GM18868 (cell line): ENCODE data around the gene CYB5R4.

Experiments used
- ATAC-seq: cut with Tn5 transposase; IDR thresholded peaks from one replicate; pipeline ENCODE4 v1.9.1; 2021; ENCODE audit warnings: mild to moderate bottlenecking, moderate library complexity; ENCODE audit not compliant: unreplicated experiment

Gene CYB5R4

GRCh38 chr6:83859410-83860358, at the start of gene CYB5R4:
Gene CYB5R4 (plus strand): TSS chr6:83859689. CDS start chr6:83859783, 94 bp downstream.
- ATAC-seq = peak; percentile 98

DNA sequence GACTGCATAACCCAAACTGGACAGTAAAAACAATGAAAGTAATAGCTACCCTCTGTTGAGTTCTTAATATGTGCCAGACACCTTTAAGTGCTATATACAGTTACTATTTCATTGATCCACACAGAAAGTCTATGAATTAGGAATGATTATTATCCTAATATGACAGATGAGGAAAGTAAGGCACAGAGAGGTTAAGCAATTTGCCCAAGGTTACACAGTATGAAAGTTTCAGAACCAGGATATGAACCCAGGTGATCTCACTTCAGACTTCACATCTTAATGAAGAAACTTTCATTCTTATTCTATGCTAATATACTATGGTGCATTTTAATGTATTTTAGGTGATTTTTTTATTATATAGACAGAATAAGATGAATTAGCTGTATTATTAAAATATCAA, 46.9 kb upstream of the CYB5R4 start:
- no peak for ATAC-seq

- no peak for ATAC-seq
Observed at GRCh38 chr6:83815631-83816272, 43.7 kb upstream of the CYB5R4 start.

GRCh38 chr6:83822629-83823169, 36.8 kb upstream of the CYB5R4 start:
- ATAC-seq = no peak

GRCh38 chr6:83824388-83824801, 35.1 kb upstream of the CYB5R4 start:
- no peak for ATAC-seq

DNA sequence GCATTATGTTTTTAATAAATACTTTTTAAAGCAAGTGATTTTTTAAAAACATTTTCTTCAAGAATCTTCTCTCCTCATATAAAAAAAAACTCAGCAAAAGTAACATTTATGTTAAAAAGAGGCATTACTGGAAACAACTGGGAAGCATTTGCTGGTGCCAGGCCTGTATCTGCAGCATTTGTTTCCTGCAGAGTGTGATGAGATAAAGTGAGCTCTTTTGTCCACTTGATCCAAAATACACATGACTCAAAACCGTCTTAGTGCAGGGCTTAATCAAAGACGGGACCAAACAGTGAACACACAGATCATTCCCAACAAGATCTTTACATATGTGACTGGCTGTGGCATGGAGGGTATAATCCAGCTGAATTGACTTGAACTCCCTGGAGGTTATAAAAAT, 34.7 kb upstream of the CYB5R4 start:
- ATAC-seq = no peak

GRCh38 chr6:83827050-83827449, 32.4 kb upstream of the CYB5R4 start:
- no peak for ATAC-seq

- ATAC-seq = no peak
Observed at GRCh38 chr6:83838727-83839126, 20.8 kb upstream of the CYB5R4 start.

- ATAC-seq = no peak
Observed at GRCh38 chr6:83844170-83844569, 15.3 kb upstream of the CYB5R4 start.

DNA sequence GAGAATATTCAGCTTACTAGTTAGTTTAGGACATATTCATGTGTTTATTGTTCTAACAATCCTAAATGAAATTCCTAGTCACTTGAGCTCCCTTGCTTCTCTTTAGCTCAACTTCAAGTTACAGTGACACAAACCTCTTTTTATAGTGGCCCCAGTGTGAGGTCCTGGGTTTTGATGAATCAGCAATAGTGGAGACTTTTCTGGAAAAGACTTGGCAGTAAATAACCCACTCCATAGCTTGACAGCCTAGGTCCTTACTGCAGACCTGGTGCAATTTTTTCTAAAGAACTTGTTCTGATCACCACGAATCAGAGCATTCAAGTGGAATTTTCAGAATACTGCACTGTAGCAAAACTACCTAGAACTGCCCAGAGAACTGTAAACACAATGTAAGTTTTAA, 13.2 kb upstream of the CYB5R4 start:
- ATAC-seq = no peak

DNA sequence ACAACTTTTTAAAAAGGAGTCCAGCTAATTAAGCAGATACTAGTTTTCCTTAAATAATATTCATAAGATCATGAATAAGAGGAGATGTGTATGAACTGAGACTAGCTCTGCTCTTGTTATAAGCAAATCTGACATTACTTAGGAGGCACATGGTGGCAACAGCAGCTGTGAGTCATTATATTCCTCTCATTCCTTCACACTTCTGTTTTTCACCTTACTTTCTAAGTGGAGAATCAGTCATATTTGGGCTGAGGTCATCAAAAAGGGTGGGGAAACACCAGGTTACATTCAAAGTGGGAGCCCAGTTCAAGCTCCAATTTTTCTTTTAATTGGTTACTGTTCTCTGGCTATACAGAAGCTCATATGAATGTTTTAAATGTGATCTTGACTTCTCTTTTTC, 12.3 kb upstream of the CYB5R4 start:
- ATAC-seq = peak; percentile 97

DNA sequence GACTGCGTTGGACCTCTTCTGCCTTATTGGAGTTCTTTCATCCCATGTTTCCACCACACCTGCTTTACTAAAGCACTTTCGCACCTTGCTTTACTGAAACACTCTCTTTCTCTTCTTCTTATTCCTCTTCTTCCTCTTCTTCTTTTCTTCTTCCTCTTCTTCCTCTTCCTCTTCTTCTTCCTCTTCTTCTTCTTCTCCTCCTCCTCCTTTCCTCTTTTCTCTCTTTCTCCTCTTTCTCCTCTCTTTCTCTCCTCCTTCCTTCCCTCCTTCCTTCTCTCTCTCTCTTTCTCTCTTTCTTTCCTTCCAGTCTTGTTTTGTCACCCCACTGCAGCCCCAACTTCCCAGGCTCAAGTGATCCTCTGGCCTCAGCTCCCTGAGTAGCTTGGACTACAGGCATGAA, 10.4 kb upstream of the CYB5R4 start:
- no peak for ATAC-seq

GRCh38 chr6:83849610-83850009, 9.9 kb upstream of the CYB5R4 start:
- no peak for ATAC-seq

DNA sequence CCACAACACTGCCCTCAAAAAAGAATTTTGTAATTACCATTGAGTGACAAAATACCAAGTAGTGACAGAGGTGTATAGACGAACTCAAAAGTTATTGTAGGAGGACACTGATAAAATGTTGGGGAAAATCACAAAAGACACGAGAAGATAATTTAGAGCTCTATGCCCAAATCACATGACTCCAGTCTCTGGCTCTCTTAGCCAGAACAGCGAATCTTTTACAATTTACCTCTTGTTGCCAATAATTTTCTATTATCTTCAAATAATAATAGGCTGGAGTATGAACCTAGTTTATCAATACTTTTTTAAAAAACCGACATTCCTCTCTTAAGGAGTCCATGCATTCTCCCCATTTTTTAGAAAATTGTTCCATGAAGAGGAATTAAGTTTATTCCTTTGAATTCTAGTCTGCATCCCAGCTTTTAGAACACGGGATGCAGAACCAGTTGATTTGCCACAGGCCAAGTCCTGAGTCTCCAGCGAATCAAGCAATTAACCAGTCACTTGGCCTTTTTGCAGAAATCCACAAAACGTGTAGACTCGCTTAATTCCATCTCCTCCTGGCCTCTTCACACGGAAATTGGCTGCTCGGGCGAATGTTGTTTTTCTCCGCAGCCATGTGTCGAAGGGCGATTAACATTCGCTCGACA, 6.8 kb upstream of the CYB5R4 start:
- ATAC-seq = no peak

GRCh38 chr6:83853178-83854000, 6.1 kb upstream of the CYB5R4 start, which contains the start of gene RIPPLY2:
Gene RIPPLY2 (plus strand): TSS chr6:83853360. CDS start chr6:83853417, 57 bp downstream.
- peak; percentile 71 for ATAC-seq

DNA sequence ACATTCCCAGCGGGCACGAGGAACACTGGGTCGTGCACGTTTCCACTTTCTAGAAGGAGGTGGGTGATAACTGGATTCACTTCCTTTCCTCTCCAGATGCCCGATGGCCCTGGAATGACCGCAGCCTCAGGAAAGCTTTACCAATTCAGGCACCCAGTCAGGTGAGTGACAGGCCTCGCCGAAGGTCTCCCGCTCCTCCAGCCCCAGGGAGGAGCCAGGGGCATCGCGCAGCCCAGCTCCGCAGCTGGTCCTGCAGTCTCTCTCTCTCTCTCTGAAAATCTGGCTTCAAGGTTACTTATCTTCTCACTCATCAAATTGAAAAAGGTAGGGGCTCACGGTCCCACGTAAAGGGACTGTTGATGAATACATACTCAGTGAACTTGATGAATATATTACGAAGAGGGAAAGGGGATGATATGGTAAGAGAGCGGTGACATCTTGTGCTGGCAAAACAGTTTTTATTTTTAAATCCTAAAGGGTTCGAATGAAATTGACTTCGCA, 5.4 kb upstream of the CYB5R4 start:
- peak; percentile 6 for ATAC-seq

DNA sequence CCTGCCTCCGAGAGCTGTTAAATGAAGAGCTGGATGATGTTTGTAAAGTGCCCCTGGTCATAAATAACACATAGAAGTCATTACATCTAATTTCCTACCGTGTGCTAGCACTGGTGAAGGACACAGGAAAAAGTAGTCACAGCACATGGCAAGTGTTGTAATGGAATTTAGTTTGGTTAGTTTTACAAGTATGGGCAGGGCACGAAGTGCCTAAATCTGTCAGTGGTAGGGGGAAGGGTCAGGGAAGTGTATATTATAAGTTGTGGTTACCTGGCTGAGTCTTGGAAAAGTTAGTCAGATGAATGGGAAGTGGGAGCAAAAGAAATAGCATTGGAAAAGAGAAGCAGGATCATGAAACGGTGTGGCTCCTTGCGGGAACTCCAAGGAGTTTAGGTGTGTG, 4.7 kb upstream of the CYB5R4 start:
- no peak for ATAC-seq

DNA sequence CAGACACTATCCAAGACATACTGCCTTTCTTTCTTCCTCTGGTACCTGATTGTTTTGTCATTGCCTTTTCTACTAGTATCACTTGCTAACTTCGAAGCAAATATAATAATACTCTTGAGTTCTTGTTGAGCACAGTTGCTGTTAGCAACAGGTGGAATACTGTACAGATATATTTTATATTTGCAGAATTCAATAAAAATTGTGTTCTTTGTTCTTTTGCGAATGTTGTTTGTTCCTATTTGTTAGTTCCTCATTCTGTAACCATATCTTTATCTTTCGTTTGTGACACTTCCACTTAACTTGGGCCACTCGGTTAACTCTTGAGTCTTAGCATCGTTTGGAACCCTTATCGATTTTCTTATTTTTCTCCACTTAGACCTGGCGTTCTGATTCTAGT, 868 bp downstream of the CYB5R4 start:
- ATAC-seq = no peak

- ATAC-seq = no peak
Observed at GRCh38 chr6:83860782-83861495, 1.4 kb downstream of the CYB5R4 start.
